ENCODE measurements around the gene IRAK2.

DNA sequence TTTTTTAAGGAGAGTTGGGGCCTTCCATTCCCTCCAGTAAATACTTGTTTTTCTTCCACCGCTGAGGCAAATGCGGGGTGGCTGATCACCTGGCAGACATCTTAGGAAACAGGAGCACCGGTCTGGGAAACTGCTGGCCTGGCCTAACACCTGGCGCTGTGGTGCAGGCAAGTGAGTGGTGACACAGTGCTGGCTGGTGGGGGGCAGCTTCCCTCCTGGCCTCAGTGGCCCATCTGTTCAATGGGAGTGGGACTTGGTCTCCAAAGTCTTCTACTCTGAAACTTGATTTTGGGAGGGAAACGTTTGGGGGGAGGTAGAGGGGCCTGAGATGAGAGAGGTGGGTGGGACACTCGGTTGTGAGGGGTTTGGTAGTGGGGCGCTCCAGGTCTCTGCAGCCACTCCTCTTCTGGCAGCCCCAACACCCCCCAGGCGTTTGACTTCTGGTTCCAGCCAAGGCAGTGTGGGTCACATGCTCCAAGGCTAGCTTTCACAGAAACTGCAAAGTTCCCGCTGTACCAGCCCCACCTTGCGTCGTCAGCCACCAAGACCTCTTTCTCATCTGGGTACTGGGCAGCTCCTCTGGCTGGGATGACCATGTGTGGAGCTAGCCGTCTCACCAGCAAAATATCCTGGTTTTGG is 123.3 kb downstream of the IRAK2 start:
- TF ChIP-seq, protein P1, sequence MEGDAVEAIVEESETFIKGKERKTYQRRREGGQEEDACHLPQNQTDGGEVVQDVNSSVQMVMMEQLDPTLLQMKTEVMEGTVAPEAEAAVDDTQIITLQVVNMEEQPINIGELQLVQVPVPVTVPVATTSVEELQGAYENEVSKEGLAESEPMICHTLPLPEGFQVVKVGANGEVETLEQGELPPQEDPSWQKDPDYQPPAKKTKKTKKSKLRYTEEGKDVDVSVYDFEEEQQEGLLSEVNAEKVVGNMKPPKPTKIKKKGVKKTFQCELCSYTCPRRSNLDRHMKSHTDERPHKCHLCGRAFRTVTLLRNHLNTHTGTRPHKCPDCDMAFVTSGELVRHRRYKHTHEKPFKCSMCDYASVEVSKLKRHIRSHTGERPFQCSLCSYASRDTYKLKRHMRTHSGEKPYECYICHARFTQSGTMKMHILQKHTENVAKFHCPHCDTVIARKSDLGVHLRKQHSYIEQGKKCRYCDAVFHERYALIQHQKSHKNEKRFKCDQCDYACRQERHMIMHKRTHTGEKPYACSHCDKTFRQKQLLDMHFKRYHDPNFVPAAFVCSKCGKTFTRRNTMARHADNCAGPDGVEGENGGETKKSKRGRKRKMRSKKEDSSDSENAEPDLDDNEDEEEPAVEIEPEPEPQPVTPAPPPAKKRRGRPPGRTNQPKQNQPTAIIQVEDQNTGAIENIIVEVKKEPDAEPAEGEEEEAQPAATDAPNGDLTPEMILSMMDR (IDR thresholded peaks at IDR 0.05), result no peak
- TF ChIP-seq POLR2A (IDR thresholded peaks at IDR 0.05) (no peak), POLR2AphosphoS5 (IDR thresholded peaks at IDR 0.05) (no peak)
